Panc1 (cell line): ENCODE data around the gene CD99.

Experiments used
- POLR2AphosphoS5 ChIP-seq: IDR thresholded peaks from 2 replicates; pipeline ENCODE4 v1.6.1; 2012; ENCODE audit warnings: mild to moderate bottlenecking, low read depth, low read length, moderate library complexity
- SIN3A ChIP-seq: IDR thresholded peaks from 2 replicates; pipeline ENCODE4 v1.6.1; 2012; ENCODE audit warnings: low read depth, mild to moderate bottlenecking, low read length, moderate library complexity, borderline replicate concordance; ENCODE audit not compliant: insufficient read depth
- TCF7L2 ChIP-seq: IDR thresholded peaks from 2 replicates; pipeline ENCODE4 v1.6.1; 2011; ENCODE audit warnings: mild to moderate bottlenecking, low read depth, low read length, inconsistent platforms
- TF ChIP-seq, protein P1 (sequence below): fragments of 450-650 bp; IDR thresholded peaks from 2 replicates; pipeline ENCODE4 v1.5.1; 2017; ENCODE audit warnings: mild to moderate bottlenecking
- TF ChIP-seq, protein P2 (sequence below), 2 experiments: IDR thresholded peaks; 2 replicates each; pipeline ENCODE4 v1.6.1; 2011 to 2012; ENCODE audit warnings: low read depth in 2 of 2, control low read depth in 1 of 2, low read length in 1 of 2, mild to moderate bottlenecking in 1 of 2, moderate library complexity in 1 of 2; ENCODE audit not compliant: insufficient read depth in 1 of 2

GRCh38 chrX:2712890-2713840 is 22.1 kb downstream of the CD99 start:
- TF ChIP-seq, protein P1, sequence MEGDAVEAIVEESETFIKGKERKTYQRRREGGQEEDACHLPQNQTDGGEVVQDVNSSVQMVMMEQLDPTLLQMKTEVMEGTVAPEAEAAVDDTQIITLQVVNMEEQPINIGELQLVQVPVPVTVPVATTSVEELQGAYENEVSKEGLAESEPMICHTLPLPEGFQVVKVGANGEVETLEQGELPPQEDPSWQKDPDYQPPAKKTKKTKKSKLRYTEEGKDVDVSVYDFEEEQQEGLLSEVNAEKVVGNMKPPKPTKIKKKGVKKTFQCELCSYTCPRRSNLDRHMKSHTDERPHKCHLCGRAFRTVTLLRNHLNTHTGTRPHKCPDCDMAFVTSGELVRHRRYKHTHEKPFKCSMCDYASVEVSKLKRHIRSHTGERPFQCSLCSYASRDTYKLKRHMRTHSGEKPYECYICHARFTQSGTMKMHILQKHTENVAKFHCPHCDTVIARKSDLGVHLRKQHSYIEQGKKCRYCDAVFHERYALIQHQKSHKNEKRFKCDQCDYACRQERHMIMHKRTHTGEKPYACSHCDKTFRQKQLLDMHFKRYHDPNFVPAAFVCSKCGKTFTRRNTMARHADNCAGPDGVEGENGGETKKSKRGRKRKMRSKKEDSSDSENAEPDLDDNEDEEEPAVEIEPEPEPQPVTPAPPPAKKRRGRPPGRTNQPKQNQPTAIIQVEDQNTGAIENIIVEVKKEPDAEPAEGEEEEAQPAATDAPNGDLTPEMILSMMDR, result no peak
- TF ChIP-seq, protein P2, sequence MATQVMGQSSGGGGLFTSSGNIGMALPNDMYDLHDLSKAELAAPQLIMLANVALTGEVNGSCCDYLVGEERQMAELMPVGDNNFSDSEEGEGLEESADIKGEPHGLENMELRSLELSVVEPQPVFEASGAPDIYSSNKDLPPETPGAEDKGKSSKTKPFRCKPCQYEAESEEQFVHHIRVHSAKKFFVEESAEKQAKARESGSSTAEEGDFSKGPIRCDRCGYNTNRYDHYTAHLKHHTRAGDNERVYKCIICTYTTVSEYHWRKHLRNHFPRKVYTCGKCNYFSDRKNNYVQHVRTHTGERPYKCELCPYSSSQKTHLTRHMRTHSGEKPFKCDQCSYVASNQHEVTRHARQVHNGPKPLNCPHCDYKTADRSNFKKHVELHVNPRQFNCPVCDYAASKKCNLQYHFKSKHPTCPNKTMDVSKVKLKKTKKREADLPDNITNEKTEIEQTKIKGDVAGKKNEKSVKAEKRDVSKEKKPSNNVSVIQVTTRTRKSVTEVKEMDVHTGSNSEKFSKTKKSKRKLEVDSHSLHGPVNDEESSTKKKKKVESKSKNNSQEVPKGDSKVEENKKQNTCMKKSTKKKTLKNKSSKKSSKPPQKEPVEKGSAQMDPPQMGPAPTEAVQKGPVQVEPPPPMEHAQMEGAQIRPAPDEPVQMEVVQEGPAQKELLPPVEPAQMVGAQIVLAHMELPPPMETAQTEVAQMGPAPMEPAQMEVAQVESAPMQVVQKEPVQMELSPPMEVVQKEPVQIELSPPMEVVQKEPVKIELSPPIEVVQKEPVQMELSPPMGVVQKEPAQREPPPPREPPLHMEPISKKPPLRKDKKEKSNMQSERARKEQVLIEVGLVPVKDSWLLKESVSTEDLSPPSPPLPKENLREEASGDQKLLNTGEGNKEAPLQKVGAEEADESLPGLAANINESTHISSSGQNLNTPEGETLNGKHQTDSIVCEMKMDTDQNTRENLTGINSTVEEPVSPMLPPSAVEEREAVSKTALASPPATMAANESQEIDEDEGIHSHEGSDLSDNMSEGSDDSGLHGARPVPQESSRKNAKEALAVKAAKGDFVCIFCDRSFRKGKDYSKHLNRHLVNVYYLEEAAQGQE (IDR thresholded peaks at IDR 0.05; ENCODE audit: insufficient read depth in 1 of 2, low read depth in 2 of 2, low read length in 1 of 2), result no peak
- TF ChIP-seq POLR2AphosphoS5, result no peak
- no peak for TF ChIP-seq SIN3A
- TF ChIP-seq TCF7L2, result no peak
